ENCODE data around the gene DSCAML1.

Gene DSCAML1

GRCh38 chr11:117498791-117499190 lies 298.2 kb downstream of the DSCAML1 start:
- no peaks in the 10 kb centered on the region for H3K36me3 ChIP-seq (replicated peaks)
- H3K4me1 ChIP-seq = no peaks in the 10 kb centered on the region
- H3K9me3 ChIP-seq = no peaks in the 10 kb centered on the region
- H3K27me3 ChIP-seq (ENCODE audit: low read depth) = peaks cover 22% of the 10 kb centered on the region
- H3K4me3 ChIP-seq = no peak overlapping the region
- in situ Hi-C loops (cut with MboI; ENCODE audit: low sequenced_read_pairs) = no loop called here
- no peak for DNase-seq (ENCODE audit: low spot score in 2 of 2)

- H3K4me3 ChIP-seq = no peak overlapping the region
- peaks cover 15% of the 10 kb centered on the region for H3K27me3 ChIP-seq (ENCODE audit: low read depth)
- no peaks in the 10 kb centered on the region for H3K36me3 ChIP-seq (replicated peaks)
- no peaks in the 10 kb centered on the region for H3K4me1 ChIP-seq
- in situ Hi-C loops (cut with MboI; ENCODE audit: low sequenced_read_pairs) = no loop called here
- H3K9me3 ChIP-seq = no peaks in the 10 kb centered on the region
- no peak for DNase-seq (ENCODE audit: low spot score in 2 of 2)
Observed at GRCh38 chr11:117497206-117497951, 299.6 kb downstream of the DSCAML1 start.

GRCh38 chr11:117495357-117495756 lies 301.7 kb downstream of the DSCAML1 start:
- H3K4me1 ChIP-seq = no peaks in the 10 kb centered on the region
- H3K9me3 ChIP-seq = no peaks in the 10 kb centered on the region
- no peak for DNase-seq (ENCODE audit: low spot score in 2 of 2)
- peaks cover 6% of the 10 kb centered on the region for H3K27me3 ChIP-seq (ENCODE audit: low read depth)
- H3K4me3 ChIP-seq = no peak overlapping the region
- H3K36me3 ChIP-seq (replicated peaks) = no peaks in the 10 kb centered on the region
- in situ Hi-C loops (cut with MboI; ENCODE audit: low sequenced_read_pairs) = no loop called here

- DNase-seq (ENCODE audit: low spot score in 2 of 2) = no peak
- in situ Hi-C loops (cut with MboI; ENCODE audit: low sequenced_read_pairs) = no loop called here
- Histone ChIP-seq H3K4me3 (no peak overlapping the region), H3K9me3 (no peaks in the 10 kb centered on the region), H3K4me1 (no peaks in the 10 kb centered on the region), H3K27me3 (ENCODE audit: low read depth) (peaks cover 4% of the 10 kb centered on the region; the same call in 1 of the 2 replicates), H3K36me3 (replicated peaks) (no peaks in the 10 kb centered on the region)
Observed at GRCh38 chr11:117492578-117493251, 304.3 kb downstream of the DSCAML1 start.

- H3K27me3 ChIP-seq (ENCODE audit: low read depth) = peaks cover 4% of the 10 kb centered on the region; the same call in 1 of the 2 replicates
- no peaks in the 10 kb centered on the region for H3K36me3 ChIP-seq (replicated peaks)
- H3K4me1 ChIP-seq = no peaks in the 10 kb centered on the region
- in situ Hi-C loops (cut with MboI; ENCODE audit: low sequenced_read_pairs) = no loop called here
- no peak for DNase-seq (ENCODE audit: low spot score in 2 of 2)
- H3K4me3 ChIP-seq = no peak overlapping the region
- H3K9me3 ChIP-seq = no peaks in the 10 kb centered on the region
Observed at GRCh38 chr11:117490911-117491310, 306.1 kb downstream of the DSCAML1 start.

- Histone ChIP-seq H3K4me1 (no peaks in the 10 kb centered on the region), H3K27me3 (ENCODE audit: low read depth) (peaks cover 4% of the 10 kb centered on the region; the same call in 1 of the 2 replicates), H3K9me3 (no peaks in the 10 kb centered on the region), H3K36me3 (replicated peaks) (no peaks in the 10 kb centered on the region), H3K4me3 (no peak overlapping the region)
- in situ Hi-C loops (cut with MboI; ENCODE audit: low sequenced_read_pairs) = no loop called here
- no peak for DNase-seq (ENCODE audit: low spot score in 2 of 2)
Observed at GRCh38 chr11:117489999-117490679, 306.9 kb downstream of the DSCAML1 start.

GRCh38 chr11:117488996-117489952 lies 307.7 kb downstream of the DSCAML1 start:
- DNase-seq (ENCODE audit: low spot score in 2 of 2) = no peak
- no peaks in the 10 kb centered on the region for H3K4me1 ChIP-seq

GRCh38 chr11:117486059-117486458 lies 311.0 kb downstream of the DSCAML1 start:
- in situ Hi-C loops (cut with MboI; ENCODE audit: low sequenced_read_pairs) = no loop called here
- Histone ChIP-seq H3K27me3 (ENCODE audit: low read depth) (peaks cover 10% of the 10 kb centered on the region; the same call in 1 of the 2 replicates), H3K4me3 (no peak overlapping the region), H3K36me3 (replicated peaks) (no peaks in the 10 kb centered on the region), H3K9me3 (no peaks in the 10 kb centered on the region), H3K4me1 (no peaks in the 10 kb centered on the region)
- DNase-seq (ENCODE audit: low spot score in 2 of 2) = no peak

More at GRCh38 chr11:117488996-117489952, 307.7 kb downstream of the DSCAML1 start:
- in situ Hi-C loops (cut with MboI; ENCODE audit: low sequenced_read_pairs) = no loop called here
- peaks cover 5% of the 10 kb centered on the region; the same call in 1 of the 2 replicates for H3K27me3 ChIP-seq (ENCODE audit: low read depth)
- H3K9me3 ChIP-seq = no peaks in the 10 kb centered on the region
- H3K4me3 ChIP-seq = no peak overlapping the region
- H3K36me3 ChIP-seq (replicated peaks) = no peaks in the 10 kb centered on the region

- in situ Hi-C loops (cut with MboI; ENCODE audit: low sequenced_read_pairs) = no loop called here
- Histone ChIP-seq H3K9me3 (no peaks in the 10 kb centered on the region), H3K27me3 (ENCODE audit: low read depth) (peaks cover 6% of the 10 kb centered on the region; the same call in 1 of the 2 replicates), H3K4me1 (no peaks in the 10 kb centered on the region), H3K36me3 (replicated peaks) (no peaks in the 10 kb centered on the region), H3K4me3 (no peak overlapping the region)
- no peak for DNase-seq (ENCODE audit: low spot score in 2 of 2)
Observed at GRCh38 chr11:117484156-117484555, 312.9 kb downstream of the DSCAML1 start.

- peaks cover 6% of the 10 kb centered on the region; the same call in 1 of the 2 replicates for H3K27me3 ChIP-seq (ENCODE audit: low read depth)
- no peaks in the 10 kb centered on the region for H3K9me3 ChIP-seq
- no peaks in the 10 kb centered on the region for H3K4me1 ChIP-seq
- no peak overlapping the region for H3K4me3 ChIP-seq
- H3K36me3 ChIP-seq (replicated peaks) = no peaks in the 10 kb centered on the region
- DNase-seq (ENCODE audit: low spot score in 2 of 2) = no peak
- in situ Hi-C loops (cut with MboI; ENCODE audit: low sequenced_read_pairs) = no loop called here
Observed at GRCh38 chr11:117483372-117483771, 313.6 kb downstream of the DSCAML1 start.

GRCh38 chr11:117482881-117483280 lies 314.1 kb downstream of the DSCAML1 start:
- no peaks in the 10 kb centered on the region for H3K4me1 ChIP-seq
- no peak overlapping the region for H3K4me3 ChIP-seq
- peaks cover 6% of the 10 kb centered on the region; the same call in 1 of the 2 replicates for H3K27me3 ChIP-seq (ENCODE audit: low read depth)
- DNase-seq (ENCODE audit: low spot score in 2 of 2) = no peak
- in situ Hi-C loops (cut with MboI; ENCODE audit: low sequenced_read_pairs) = no loop called here
- no peaks in the 10 kb centered on the region for H3K9me3 ChIP-seq
- no peaks in the 10 kb centered on the region for H3K36me3 ChIP-seq (replicated peaks)

- Histone ChIP-seq H3K4me3 (no peak overlapping the region), H3K4me1 (no peaks in the 10 kb centered on the region), H3K27me3 (ENCODE audit: low read depth) (peaks cover 6% of the 10 kb centered on the region; the same call in 1 of the 2 replicates), H3K36me3 (replicated peaks) (no peaks in the 10 kb centered on the region), H3K9me3 (no peaks in the 10 kb centered on the region)
- no peak for DNase-seq (ENCODE audit: low spot score in 2 of 2)
- in situ Hi-C loops (cut with MboI; ENCODE audit: low sequenced_read_pairs) = no loop called here
Observed at GRCh38 chr11:117481885-117482284, 315.1 kb downstream of the DSCAML1 start.

GRCh38 chr11:117481036-117481435 lies 316.0 kb downstream of the DSCAML1 start:
- Histone ChIP-seq H3K4me1 (no peaks in the 10 kb centered on the region), H3K4me3 (no peak overlapping the region), H3K36me3 (replicated peaks) (no peaks in the 10 kb centered on the region), H3K9me3 (no peaks in the 10 kb centered on the region), H3K27me3 (ENCODE audit: low read depth) (peaks cover 9% of the 10 kb centered on the region; the same call in 1 of the 2 replicates)
- no peak for DNase-seq (ENCODE audit: low spot score in 2 of 2)
- in situ Hi-C loops (cut with MboI; ENCODE audit: low sequenced_read_pairs) = no loop called here

Measured in HAP-1 (cell line).